Measurements from ENCODE around the gene RBP2. TPM values are rescaled to one million over a fixed set of nuclear protein-coding genes. Genes with fewer than 3 reads are reported as not detected.

RBP2 gene
- total and polyA plus RNA-seq, 4 donors, result 0.79 TPM; not detected in 3

DNA sequence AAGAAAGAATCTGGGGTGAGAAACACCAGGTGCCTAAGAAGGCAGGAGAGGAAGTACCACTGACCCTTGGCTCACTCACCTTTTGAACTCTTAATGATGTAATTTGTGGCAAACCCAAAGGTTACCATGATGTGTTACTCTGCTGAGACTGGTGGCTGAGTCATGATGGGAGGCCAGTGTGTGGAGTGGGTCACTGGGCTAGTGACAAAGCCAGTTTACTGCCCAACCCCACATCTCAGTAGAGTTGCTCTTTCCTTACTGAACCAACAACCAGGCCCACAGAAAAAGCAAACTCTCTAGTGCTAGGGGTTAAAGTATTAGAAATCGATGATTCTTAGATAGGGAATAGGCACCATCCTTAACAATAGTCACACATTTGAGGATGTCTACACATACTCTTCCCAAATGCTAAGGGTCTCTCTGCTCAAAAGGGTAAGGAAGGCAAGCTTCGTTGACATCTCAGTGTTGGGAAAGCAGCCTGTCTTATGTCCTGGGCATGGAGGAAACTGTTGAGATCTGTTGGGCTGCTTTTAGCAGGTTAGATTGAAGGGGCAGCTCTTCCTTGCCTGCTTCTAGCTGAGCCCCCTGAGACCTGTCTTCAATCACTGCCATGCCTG, 3.1 kb downstream of the RBP2 start:
- TF ChIP-seq HNF4A (conservative IDR thresholded peaks at IDR 0.05) (no peak), RXRA (IDR thresholded peaks at IDR 0.05) (peak; percentile 36 to 45)
- Histone ChIP-seq H3K27me3 (ENCODE audit: control insufficient read depth in 4 of 4, insufficient read depth in 4 of 4, low read length in 3 of 4) (no peaks in the 10 kb centered on the region), H3K27ac (ENCODE audit: low read depth in 1 of 2, low read length in 2 of 2) (no peak overlapping the region), H3K4me1 (ENCODE audit: control insufficient read depth in 4 of 4, insufficient read depth in 4 of 4, low read length in 3 of 4) (no peaks in the 10 kb centered on the region), H3K36me3 (ENCODE audit: control insufficient read depth in 4 of 4, insufficient read depth in 3 of 4, low read depth in 1 of 4, low read length in 3 of 4) (no peaks in the 10 kb centered on the region), H3K4me3 (ENCODE audit: low read depth in 1 of 3, low read length in 3 of 3) (no peak overlapping the region), H3K9me3 (ENCODE audit: control insufficient read depth in 4 of 4, low read length in 3 of 4) (no peaks in the 10 kb centered on the region), H3K9ac (ENCODE audit: low read depth in 1 of 2, low read length in 2 of 2) (no peak overlapping the region)
- WGBS, result 93% methylated on average over 2 of the region's 2 CpGs
- DNase-seq (ENCODE audit: low spot score), result no peak

DNA sequence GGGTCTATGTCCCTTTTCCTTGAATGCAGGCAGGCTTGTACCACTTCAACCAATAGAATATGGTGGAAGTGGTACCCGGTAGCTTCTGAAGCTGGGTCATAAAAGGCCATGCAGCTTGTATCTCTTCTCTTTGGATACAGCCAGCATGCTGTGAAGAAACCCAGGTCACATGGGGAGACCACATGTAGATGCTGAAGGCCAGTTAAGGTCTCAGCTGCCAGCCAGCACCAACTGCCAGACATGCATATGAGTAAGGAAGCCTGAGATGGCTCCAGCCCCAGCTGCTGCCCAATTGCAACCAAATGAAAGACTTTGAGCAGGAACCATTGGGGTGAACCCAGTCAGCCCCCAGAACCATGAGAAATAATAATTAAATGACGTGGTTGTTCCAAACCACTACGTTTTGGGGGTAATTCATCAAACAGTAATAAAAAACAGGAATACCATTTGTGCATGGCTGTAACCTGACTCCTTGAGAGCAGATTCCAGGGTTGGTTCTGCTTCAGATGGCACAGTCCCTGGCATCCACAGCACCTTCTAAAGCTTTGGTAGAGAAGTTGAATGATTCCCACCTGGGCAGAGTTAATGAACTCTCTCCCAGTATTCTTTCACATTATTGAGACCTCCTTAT, 3.8 kb downstream of the RBP2 start:
- WGBS, result 90% methylated on average over 3 of the region's 3 CpGs
- Histone ChIP-seq H3K4me3 (ENCODE audit: low read depth in 1 of 3, low read length in 3 of 3) (no peak overlapping the region), H3K9me3 (ENCODE audit: control insufficient read depth in 4 of 4, low read length in 3 of 4) (no peaks in the 10 kb centered on the region), H3K27me3 (ENCODE audit: control insufficient read depth in 4 of 4, insufficient read depth in 4 of 4, low read length in 3 of 4) (no peaks in the 10 kb centered on the region), H3K9ac (ENCODE audit: low read depth in 1 of 2, low read length in 2 of 2) (no peak overlapping the region), H3K4me1 (ENCODE audit: control insufficient read depth in 4 of 4, insufficient read depth in 4 of 4, low read length in 3 of 4) (no peaks in the 10 kb centered on the region), H3K27ac (ENCODE audit: low read depth in 1 of 2, low read length in 2 of 2) (no peak overlapping the region), H3K36me3 (ENCODE audit: control insufficient read depth in 4 of 4, insufficient read depth in 3 of 4, low read depth in 1 of 4, low read length in 3 of 4) (no peaks in the 10 kb centered on the region)
- no peak for DNase-seq (ENCODE audit: low spot score)
- no peak for TF ChIP-seq TAF1 (conservative IDR thresholded peaks at IDR 0.05)

DNA sequence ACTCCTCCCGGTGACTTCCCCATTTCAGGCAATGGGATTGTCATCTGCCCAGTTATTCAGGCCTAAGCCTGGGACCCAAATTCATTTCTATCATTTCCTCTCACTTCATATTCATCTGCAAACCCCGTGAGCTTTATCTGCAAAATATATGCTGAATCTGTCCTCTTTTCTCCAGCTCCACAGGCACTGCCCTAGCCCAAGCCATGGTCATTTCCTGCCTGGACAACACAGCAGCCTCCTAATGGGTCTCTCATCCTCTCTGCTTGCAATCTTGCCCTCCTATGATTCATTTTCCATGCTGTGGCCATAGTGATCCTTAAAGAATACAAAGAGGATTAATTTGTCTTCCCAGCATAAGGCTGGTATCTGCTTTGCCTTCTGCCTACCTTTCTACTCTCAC, 6.1 kb downstream of the RBP2 start:
- no peak for TF ChIP-seq FOXA2 (IDR thresholded peaks at IDR 0.05)
- TF ChIP-seq RXRA (IDR thresholded peaks at IDR 0.05), result no peak
- TF ChIP-seq, protein P1, sequence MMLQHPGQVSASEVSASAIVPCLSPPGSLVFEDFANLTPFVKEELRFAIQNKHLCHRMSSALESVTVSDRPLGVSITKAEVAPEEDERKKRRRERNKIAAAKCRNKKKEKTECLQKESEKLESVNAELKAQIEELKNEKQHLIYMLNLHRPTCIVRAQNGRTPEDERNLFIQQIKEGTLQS (IDR thresholded peaks at IDR 0.05), result no peak
- no peak for TF ChIP-seq JUND (IDR thresholded peaks at IDR 0.05)
- TF ChIP-seq, protein P2, sequence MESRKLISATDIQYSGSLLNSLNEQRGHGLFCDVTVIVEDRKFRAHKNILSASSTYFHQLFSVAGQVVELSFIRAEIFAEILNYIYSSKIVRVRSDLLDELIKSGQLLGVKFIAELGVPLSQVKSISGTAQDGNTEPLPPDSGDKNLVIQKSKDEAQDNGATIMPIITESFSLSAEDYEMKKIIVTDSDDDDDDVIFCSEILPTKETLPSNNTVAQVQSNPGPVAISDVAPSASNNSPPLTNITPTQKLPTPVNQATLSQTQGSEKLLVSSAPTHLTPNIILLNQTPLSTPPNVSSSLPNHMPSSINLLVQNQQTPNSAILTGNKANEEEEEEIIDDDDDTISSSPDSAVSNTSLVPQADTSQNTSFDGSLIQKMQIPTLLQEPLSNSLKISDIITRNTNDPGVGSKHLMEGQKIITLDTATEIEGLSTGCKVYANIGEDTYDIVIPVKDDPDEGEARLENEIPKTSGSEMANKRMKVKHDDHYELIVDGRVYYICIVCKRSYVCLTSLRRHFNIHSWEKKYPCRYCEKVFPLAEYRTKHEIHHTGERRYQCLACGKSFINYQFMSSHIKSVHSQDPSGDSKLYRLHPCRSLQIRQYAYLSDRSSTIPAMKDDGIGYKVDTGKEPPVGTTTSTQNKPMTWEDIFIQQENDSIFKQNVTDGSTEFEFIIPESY (IDR thresholded peaks at IDR 0.05), result no peak
- TF ChIP-seq, protein P3, sequence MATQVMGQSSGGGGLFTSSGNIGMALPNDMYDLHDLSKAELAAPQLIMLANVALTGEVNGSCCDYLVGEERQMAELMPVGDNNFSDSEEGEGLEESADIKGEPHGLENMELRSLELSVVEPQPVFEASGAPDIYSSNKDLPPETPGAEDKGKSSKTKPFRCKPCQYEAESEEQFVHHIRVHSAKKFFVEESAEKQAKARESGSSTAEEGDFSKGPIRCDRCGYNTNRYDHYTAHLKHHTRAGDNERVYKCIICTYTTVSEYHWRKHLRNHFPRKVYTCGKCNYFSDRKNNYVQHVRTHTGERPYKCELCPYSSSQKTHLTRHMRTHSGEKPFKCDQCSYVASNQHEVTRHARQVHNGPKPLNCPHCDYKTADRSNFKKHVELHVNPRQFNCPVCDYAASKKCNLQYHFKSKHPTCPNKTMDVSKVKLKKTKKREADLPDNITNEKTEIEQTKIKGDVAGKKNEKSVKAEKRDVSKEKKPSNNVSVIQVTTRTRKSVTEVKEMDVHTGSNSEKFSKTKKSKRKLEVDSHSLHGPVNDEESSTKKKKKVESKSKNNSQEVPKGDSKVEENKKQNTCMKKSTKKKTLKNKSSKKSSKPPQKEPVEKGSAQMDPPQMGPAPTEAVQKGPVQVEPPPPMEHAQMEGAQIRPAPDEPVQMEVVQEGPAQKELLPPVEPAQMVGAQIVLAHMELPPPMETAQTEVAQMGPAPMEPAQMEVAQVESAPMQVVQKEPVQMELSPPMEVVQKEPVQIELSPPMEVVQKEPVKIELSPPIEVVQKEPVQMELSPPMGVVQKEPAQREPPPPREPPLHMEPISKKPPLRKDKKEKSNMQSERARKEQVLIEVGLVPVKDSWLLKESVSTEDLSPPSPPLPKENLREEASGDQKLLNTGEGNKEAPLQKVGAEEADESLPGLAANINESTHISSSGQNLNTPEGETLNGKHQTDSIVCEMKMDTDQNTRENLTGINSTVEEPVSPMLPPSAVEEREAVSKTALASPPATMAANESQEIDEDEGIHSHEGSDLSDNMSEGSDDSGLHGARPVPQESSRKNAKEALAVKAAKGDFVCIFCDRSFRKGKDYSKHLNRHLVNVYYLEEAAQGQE (IDR thresholded peaks at IDR 0.05), result no peak
- no peak for TF ChIP-seq YY1 (IDR thresholded peaks at IDR 0.05)
- TF ChIP-seq EGR1 (IDR thresholded peaks at IDR 0.05; ENCODE audit: low read depth in 2 of 2), result no peak
- TF ChIP-seq FOXA1 (IDR thresholded peaks at IDR 0.05), result no peak
- TF ChIP-seq RAD21 (IDR thresholded peaks at IDR 0.05), result no peak
- no peak for TF ChIP-seq SP1 (IDR thresholded peaks at IDR 0.05)
- TF ChIP-seq NR2F2 (IDR thresholded peaks at IDR 0.05), result no peak
- TF ChIP-seq GABPA (IDR thresholded peaks at IDR 0.05 in 1 of 2, conservative IDR thresholded peaks at IDR 0.05 in 1 of 2), result no peak
- TF ChIP-seq TAF1 (conservative IDR thresholded peaks at IDR 0.05), result no peak
- TF ChIP-seq, protein P4, sequence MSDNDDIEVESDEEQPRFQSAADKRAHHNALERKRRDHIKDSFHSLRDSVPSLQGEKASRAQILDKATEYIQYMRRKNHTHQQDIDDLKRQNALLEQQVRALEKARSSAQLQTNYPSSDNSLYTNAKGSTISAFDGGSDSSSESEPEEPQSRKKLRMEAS (IDR thresholded peaks at IDR 0.05), result no peak
- TF ChIP-seq, protein P5, sequence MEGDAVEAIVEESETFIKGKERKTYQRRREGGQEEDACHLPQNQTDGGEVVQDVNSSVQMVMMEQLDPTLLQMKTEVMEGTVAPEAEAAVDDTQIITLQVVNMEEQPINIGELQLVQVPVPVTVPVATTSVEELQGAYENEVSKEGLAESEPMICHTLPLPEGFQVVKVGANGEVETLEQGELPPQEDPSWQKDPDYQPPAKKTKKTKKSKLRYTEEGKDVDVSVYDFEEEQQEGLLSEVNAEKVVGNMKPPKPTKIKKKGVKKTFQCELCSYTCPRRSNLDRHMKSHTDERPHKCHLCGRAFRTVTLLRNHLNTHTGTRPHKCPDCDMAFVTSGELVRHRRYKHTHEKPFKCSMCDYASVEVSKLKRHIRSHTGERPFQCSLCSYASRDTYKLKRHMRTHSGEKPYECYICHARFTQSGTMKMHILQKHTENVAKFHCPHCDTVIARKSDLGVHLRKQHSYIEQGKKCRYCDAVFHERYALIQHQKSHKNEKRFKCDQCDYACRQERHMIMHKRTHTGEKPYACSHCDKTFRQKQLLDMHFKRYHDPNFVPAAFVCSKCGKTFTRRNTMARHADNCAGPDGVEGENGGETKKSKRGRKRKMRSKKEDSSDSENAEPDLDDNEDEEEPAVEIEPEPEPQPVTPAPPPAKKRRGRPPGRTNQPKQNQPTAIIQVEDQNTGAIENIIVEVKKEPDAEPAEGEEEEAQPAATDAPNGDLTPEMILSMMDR (IDR thresholded peaks at IDR 0.05; ENCODE audit: low read depth, low read length, missing input control), result no peak
- TF ChIP-seq HNF4A (conservative IDR thresholded peaks at IDR 0.05), result no peak
- no peak for TF ChIP-seq HNF4G (IDR thresholded peaks at IDR 0.05)
- Histone ChIP-seq H3K9me3 (ENCODE audit: control insufficient read depth in 4 of 4, low read length in 3 of 4) (no peaks in the 10 kb centered on the region), H3K27me3 (ENCODE audit: control insufficient read depth in 4 of 4, insufficient read depth in 4 of 4, low read length in 3 of 4) (no peaks in the 10 kb centered on the region), H3K4me3 (ENCODE audit: low read depth in 1 of 3, low read length in 3 of 3) (no peak overlapping the region), H3K4me1 (ENCODE audit: control insufficient read depth in 4 of 4, insufficient read depth in 4 of 4, low read length in 3 of 4) (no peaks in the 10 kb centered on the region), H3K36me3 (ENCODE audit: control insufficient read depth in 4 of 4, insufficient read depth in 3 of 4, low read depth in 1 of 4, low read length in 3 of 4) (no peaks in the 10 kb centered on the region), H3K27ac (ENCODE audit: low read depth in 1 of 2, low read length in 2 of 2) (no peak overlapping the region), H3K9ac (ENCODE audit: low read depth in 1 of 2, low read length in 2 of 2) (no peak overlapping the region)
- no peak for DNase-seq (ENCODE audit: low spot score)
- WGBS, result 86% methylated on average over 2 of the region's 2 CpGs
